NCI-H1048 (cell line): Measurements from ENCODE around the gene SARDH.

Experiments
- DNase-seq: peaks from one replicate; lab custom pipeline; 2025; lab: John Stamatoyannopoulos, UW

Gene SARDH

DNA sequence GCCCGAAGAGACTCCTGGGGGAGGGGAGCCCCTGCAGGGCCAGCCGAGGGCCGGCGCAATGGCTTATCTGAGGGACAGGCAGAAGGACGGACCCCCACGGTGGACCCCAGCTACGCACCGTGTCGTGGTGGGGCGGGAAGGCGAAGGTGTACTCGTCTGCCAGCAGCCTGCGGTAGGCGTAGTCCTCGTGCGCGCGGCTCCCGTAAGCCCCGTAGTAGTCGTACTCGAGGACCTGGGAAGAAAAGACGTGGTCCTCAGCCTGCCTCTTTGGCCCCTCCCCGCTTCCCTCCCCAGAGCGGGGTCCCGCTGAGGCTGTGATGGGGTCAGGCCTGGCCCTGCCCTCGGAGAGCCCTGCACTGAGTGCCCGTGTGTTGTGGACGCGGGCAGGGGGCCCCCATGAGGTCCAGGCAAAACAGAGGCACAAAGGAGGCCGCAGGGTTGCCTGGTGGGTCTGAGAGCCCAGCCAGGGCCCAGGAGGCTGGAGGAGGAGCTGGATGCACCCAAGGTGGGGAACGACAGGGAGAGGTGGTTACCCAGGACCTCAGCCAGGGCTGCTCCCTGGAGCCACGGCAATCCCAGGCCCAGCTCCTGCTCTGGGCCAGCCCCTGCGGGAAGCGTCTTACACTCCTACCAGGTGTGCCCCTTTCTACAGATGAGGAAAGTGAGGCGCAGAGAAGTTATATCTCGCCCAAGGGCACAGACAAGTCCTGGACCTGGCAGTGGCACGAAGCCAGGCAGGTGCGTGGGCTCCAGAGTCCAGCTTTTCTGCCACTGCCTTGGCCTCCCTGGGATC lies 35.2 kb downstream of the SARDH start:
- no peak for DNase-seq

DNA sequence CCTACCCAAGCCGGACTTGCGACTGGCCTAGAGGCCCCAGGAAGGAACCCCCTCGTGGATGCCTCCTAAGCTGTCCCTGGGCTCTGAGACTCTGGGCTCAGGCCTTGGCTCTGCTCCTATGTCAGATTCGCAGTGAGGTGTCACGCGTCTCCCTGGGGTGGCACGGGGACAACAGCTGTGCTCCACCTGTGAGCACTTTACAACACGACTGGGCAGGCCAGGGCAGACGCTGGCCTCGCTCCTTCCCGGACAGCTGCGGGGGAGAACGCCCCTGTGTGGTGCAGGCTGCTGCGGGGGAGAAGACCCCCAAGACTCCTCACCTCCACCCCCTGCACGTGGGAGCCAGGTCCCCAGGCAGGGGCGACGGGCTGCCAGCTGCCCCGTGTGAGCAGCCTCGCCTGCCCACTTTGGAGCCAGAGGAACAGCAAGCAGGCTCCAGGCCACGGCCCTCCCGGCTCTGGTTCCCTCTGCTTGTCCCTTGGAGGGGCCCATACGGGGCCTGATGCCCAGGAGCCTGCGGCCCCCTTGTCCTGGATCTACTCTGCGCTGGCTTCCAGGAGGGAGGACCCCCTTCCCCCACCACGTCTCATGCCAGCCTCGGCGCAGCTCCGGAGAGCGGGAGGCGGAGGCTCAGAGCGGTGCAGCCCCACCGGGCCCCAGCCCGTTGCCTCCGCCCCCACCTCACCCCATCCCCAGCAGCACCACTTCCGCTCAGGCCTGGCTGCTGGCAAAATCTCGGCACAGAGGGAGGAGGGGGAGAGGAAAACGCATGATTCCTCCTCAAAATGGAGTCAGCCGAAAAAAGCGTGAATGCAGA lies 36.0 kb downstream of the SARDH start:
- no peak for DNase-seq

DNA sequence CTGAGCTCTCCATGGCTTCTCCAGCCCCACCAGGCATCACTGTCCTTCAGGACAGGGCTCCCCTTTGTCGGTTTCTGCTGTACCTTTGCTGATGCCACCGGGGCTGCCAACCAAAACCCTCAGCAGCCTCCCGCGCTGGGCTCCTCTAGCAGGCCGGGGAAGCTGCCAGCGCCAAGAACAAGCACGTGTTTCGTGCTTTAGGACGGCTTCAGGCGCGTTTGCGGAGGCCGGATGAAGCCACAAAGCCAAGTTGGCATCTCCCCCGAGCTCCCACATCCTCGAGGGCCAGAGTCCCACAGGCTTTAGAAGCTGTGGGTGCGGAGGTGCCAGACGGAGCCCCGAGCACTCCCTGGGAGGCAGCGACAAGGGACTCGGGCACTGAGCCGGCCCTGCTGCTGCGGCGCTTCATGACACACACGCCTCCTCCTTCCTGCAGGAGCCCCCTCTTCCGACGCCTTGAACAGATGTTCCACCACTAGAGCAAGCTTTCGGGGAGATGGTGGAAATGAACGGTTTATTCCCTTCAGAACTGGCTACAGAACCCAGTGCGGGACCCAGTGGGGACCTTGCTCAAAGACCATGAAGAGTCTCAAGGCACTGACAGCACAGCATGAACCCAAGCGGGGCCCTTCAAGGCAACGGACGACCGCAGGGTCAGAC lies 36.7 kb downstream of the SARDH start:
- no peak for DNase-seq

GRCh38 chr9:133700819-133701320 lies 37.3 kb downstream of the SARDH start:
- DNase-seq, result no peak

DNA sequence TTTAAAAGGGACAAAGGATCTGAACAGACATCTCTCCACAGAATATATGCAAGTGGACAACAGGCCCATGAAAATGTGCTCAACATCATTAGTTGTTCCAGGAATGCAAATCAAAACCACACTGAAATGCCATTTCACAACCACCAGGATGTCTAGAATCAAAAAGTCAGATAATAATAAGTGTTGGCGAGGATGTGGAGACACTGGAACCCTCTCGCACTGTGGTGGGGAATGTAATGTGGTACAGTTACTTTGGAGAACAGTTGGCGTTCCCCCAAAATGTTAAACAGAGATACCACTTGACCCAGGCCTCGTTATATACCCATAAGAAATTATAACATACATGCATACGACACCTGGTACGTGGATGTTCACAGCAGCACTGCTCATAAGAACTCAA lies 38.6 kb downstream of the SARDH start:
- DNase-seq, result no peak

DNA sequence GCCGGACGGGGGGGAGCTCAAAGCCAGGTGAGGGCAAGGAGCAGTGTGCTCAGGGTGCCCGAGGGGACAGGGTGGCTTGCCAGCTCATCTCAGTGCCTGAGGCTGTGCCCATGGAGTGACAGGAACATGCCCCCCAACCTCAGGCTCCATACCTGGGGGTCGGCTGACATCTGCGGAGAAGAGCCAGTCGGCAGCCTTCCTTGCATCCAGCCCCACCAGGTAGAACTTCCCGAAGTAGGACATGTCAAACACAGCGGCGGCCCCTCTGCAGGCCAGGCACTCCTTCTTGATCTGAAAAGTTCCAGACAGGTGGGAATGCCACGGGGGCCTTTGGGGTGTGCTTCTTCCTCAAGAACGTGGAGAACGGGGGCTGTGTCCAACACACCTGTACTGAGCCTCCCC lies 42.1 kb downstream of the SARDH start:
- no peak for DNase-seq

DNA sequence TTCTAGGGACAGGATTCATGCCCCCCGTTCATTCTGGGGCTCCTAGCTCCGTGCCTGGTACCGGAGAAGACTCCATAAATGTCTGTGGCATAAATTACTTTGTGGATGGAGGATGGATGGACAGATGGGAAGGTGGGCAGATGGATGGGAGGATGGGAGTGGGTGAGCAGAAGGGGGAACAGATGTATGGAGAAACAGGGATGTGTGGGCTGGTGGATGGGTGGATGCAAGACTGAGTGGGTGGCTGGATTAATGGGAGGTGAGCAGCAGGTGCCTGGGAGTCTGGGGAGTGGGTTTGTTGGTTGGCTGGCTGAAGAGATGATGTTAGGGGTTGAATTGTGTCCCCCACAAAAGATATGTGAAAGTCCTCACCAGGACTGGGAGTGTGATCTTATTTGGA lies 43.5 kb downstream of the SARDH start:
- DNase-seq, result no peak

DNA sequence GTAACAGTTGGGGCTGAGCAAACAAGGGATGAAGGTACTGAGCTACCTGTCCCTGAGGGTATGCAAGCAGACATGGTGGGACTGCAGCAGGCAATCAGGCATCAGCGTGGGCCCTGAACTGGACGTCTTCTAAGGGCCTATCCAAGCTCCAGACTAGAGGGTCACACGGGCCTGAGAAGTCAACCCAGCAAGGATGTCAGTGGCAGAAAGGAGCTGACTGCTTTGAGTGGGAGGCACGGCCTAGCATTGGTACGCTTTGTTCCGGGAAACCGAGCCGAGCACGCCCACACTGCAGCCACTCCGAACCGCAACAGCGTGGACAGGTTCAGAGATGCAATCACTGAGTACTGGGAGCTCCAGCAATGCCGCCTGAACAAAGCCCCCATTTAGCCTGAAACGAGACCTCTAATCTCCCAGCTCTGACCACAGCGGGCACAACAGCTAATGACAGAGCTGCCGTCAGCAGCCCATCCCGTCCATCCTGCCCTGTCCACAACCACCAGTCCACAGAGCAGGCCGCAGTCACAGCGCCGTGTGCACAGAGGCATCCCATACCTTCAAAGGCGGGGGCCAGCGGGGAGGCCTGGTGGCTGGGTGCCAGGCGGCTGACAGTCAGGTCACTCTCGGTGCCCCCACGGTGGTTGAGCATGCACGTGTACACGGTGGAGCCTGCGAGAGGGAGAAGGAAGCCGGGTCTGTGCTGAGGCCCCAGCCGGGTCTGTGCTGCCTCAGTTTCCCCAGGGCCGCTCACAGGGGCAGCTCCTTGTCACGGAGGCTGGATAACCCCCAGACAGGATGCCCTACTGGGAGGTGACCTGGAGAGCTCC lies 44.2 kb downstream of the SARDH start:
- DNase-seq, result no peak

DNA sequence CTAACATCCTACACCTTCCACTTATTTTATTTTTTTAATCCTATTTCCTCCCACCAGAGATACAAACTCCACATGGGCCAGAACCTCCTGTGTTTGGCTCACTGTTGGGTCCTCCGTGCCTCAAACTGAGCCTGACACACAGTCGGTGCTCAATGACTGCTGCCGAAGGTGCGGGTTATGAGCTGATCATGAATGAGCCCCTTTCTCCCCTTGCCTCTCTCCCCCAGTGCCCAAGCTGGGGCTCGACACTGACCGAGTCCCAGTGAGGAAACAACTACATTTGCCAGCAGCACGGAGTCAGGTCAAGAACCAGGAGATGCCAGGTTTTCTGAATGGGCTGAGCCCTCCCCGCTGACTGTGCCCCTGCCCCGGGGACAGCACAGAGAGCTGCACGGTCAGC lies 45.0 kb downstream of the SARDH start:
- DNase-seq, result no peak

DNA sequence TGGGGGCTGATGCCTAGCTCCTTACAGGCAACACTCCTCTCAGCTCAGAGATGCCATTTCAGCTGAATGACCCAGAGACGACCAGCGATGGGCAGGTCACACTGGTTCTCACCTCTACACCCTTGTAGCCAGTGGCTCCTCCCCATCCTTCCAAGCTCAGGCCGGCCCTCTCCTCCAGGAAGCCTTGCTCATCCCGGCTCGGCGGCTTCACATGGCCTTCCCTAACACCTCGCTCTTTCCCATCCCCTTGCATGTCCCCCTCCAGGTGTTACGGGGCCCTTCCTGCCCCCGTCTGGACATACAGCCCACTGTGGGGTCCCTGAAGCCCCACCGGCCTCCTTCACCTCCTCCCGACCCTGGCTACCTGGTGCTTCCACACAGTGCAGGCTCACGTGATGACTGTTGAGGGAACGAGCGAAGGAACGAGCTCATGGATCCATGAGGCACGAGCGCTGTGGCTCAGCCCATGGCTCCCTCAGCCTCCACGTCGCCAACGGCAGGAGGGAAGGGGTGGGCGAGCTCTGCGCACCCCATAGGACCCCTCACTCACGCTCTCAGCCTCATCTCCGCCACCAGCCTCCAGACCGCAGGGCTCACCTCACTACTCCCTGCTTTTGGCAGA lies 45.7 kb downstream of the SARDH start:
- DNase-seq, result no peak

GRCh38 chr9:133691626-133692363 lies 46.4 kb downstream of the SARDH start:
- DNase-seq, result no peak

DNA sequence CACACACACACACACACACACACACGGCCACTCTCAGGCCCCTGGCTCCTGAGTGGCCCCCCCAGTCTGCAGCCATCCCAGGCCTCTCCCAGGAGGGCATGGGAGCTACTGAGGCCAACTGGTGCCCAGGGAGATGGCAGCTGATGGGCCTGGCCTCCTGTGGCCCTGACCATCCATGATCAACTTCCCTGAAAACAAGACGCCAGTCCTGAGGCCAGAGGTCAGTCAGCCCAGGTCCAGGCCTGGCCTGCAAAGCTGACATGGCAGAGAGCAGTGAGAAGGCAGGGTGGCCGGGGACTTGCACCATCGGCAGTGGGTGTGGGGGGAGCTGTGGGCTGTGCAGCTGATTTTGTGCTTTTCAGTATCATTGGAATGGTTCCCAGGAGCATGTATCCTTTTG lies 47.0 kb downstream of the SARDH start:
- no peak for DNase-seq

DNA sequence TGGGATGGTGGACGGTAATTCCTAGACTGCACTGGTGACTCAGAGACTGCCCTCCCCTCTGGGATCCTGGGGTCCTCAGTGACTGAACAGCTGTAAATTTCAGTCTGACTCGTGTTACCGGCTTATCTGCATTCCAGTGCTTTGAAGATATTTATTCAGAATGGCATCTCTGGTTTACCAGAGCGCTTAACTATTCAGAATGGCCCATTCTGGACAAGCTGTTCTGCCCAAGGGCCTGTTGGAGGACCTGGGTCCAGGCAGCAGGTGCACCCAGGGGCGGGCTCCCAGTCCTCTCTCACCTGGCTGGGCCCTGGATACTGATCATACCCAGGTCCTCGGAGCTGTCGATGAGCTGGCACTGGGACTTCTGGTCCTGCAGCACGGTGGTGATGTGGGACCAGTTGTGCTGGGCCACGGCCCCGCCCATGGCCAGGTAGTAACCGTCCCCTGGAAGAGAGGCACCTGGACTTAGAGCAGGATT lies 48.0 kb downstream of the SARDH start:
- DNase-seq, result no peak

- DNase-seq, result no peak
Observed at GRCh38 chr9:133689151-133689763, 48.9 kb downstream of the SARDH start.

GRCh38 chr9:133687856-133688761 lies 50.0 kb downstream of the SARDH start:
- no peak for DNase-seq

DNA sequence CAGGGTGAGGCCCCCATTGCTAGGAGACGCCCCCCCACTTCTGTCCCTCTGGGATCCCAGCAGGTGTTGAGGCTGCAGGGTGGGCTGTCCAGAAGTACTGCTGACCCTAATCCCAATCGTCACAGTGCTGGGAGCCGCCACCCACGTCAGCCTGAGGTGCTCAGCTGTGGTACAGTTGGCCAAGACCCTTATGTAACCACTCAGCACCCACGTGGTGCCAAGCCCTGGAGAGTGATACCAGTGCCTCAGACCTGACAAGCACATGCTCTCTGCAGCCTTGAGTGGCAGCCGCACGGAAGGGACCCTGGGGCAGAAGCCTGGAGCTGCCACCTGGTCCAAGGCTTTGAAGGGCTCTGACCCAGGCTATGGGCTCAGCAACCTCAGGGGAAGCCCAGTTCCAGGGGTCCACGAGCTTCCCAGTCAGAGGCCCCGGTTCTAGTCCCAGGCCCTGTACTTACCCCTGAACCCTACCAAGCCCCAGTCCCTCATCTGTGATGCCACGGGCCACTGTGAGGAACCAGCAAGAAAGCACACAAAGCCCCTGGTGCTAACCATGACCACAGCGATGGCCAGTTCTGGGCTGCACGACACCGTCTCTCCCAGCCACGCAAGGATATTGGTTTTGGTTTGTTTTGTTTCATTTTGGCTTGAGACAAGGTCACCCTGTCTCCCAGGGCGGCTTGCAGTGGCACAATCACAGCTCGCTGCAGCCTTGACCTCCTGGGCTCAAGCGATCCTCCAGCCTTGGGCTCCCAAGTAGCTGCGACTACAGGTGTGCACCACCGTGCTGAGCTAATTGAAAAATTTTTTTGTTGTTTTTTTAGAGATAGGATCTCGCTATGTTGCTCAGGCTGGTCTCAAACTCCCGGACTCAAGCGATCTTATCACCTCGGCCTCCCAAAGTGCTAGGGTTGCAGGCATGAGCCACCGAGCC lies 51.2 kb downstream of the SARDH start:
- DNase-seq, result no peak

- no peak for DNase-seq
Observed at GRCh38 chr9:133685653-133686609, 52.2 kb downstream of the SARDH start.
